SK-N-MC (cell line): Measurements from ENCODE around the gene RIMBP2.

Source experiments
- DNase-seq: peaks from one replicate; pipeline ENCODE4 v3.0.0-alpha.2; 2011; ENCODE audit warnings: low read depth, low spot score
- H3K27ac ChIP-seq: fragments of 200-600 bp; sonication (generic); 2 replicates; pipeline ENCODE4 v1.5.1; 2016; ENCODE audit warnings: mixed run types
- H3K36me3 ChIP-seq: fragments of 200-600 bp; sonication (generic); 2 replicates; pipeline ENCODE4 v1.6.1; 2017; ENCODE audit warnings: antibody characterized with exemption, low read length, mixed read lengths; ENCODE audit not compliant: insufficient read depth
- H3K4me3 ChIP-seq: fragments of 200-600 bp; sonication (generic); 2 replicates; pipeline ENCODE4 v1.5.1; 2016
- H3K9ac ChIP-seq: fragments of 200-600 bp; sonication (generic); 2 replicates; pipeline ENCODE4 v1.8.0; 2017; ENCODE audit warnings: mixed run types, mixed read lengths; ENCODE audit not compliant: insufficient read length
- H3K9me3 ChIP-seq: fragments of 200-600 bp; sonication (generic); 2 replicates; pipeline ENCODE4 v1.6.1; 2017; ENCODE audit warnings: low read depth, mild to moderate bottlenecking, antibody characterized with exemption, low read length, moderate library complexity, mixed read lengths
- EZH2 ChIP-seq: fragments of 200-600 bp; sonication (generic); IDR thresholded peaks from one replicate; pipeline ENCODE4 v1.6.1; 2017; ENCODE audit warnings: antibody characterized with exemption
- FOXP2 ChIP-seq: optimal IDR thresholded peaks from 2 replicates; pipeline ENCODE3; 2011; ENCODE audit warnings: mild to moderate bottlenecking, moderate library complexity; ENCODE audit not compliant: insufficient read depth; ENCODE audit errors: extremely low read length, control extremely low read depth
- POLR2AphosphoS5 ChIP-seq: IDR thresholded peaks from 2 replicates; pipeline ENCODE4 v1.6.1; 2012; ENCODE audit warnings: mild to moderate bottlenecking, low read depth, low read length, borderline replicate concordance

The RIMBP2 gene

GRCh38 chr12:130497991-130498390, 218.1 kb downstream of the RIMBP2 start:
- no peak overlapping the region for H3K4me3 ChIP-seq
- H3K9me3 ChIP-seq = no peaks in the 10 kb centered on the region
- H3K36me3 ChIP-seq = no peaks in the 10 kb centered on the region
- no peak for TF ChIP-seq EZH2
- TF ChIP-seq FOXP2 = no peak
- TF ChIP-seq POLR2AphosphoS5 = no peak
- no peak overlapping the region for H3K9ac ChIP-seq
- DNase-seq = no peak
- no peak overlapping the region for H3K27ac ChIP-seq

DNA sequence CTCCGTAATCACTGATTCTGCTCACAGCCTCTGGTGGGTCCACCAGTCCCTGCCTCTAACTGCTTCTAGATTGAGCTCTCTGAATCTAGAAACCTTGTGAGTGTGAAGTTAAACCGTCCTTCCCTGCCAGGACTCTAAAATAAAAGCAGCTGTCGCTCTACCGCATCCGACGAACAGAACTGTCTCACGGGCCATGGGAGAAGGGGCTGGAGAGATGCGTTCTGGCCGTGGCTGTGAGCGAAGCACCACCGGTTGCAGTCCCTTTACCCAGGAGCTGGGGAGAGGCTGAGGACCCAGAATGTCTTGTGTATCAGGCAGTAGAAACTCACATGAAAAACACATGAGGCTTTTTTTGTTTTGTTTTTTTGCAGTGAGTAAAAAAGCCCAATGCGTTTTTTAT, 218.8 kb downstream of the RIMBP2 start:
- Histone ChIP-seq H3K36me3 (no peaks in the 10 kb centered on the region), H3K4me3 (no peak overlapping the region), H3K9ac (no peak overlapping the region), H3K27ac (no peak overlapping the region), H3K9me3 (no peaks in the 10 kb centered on the region)
- DNase-seq = no peak
- no peak for TF ChIP-seq POLR2AphosphoS5
- no peak for TF ChIP-seq EZH2
- no peak for TF ChIP-seq FOXP2

GRCh38 chr12:130496516-130497120, 219.5 kb downstream of the RIMBP2 start:
- H3K9me3 ChIP-seq = no peaks in the 10 kb centered on the region
- TF ChIP-seq EZH2 = no peak
- no peak for TF ChIP-seq FOXP2
- no peak for TF ChIP-seq POLR2AphosphoS5
- DNase-seq = no peak
- no peaks in the 10 kb centered on the region for H3K36me3 ChIP-seq
- H3K27ac ChIP-seq = no peak overlapping the region
- H3K4me3 ChIP-seq = no peak overlapping the region
- no peak overlapping the region for H3K9ac ChIP-seq

DNA sequence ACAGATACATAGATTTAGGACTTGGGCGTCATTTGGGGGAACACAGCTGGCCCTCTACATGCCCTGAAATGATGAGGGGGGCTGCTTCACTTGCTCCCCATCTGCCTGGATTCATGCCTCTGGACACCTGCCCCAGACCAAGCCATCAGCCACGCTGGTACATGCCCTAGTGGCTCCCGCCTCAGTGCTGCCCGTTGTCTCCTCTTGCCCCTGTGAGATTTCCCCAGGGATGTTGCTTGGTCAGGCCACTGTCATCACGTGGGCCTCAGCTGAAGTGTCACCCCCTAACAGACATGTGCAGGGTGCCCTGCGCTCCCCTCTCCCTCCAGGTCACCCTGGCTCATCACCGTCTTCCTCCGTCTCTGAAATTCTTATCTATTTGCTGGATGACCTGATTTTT, 220.9 kb downstream of the RIMBP2 start:
- Histone ChIP-seq H3K27ac (no peak overlapping the region), H3K9me3 (no peaks in the 10 kb centered on the region), H3K9ac (no peak overlapping the region), H3K4me3 (no peak overlapping the region), H3K36me3 (no peaks in the 10 kb centered on the region)
- TF ChIP-seq POLR2AphosphoS5 (no peak), FOXP2 (no peak), EZH2 (no peak)
- DNase-seq = no peak

DNA sequence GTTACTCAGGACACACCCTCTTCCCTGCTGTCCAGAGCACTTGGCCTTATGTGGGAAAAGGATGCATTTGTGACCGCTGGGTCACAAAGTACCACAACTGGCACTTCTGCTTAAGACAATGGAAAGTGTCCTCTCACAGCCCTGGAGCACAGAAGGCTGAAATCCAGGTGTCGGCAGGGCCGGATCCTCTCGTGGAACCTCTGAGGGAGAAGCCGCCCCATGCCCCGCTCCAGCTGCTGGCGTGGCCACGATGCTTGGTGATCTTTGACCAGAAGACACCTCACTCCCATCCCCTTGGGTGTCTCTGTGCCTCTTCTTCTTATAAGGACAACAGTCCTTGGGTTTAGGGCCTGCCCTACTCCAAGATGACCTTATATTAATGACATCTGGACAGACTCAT, 221.4 kb downstream of the RIMBP2 start:
- Histone ChIP-seq H3K4me3 (no peak overlapping the region), H3K36me3 (no peaks in the 10 kb centered on the region), H3K27ac (no peak overlapping the region), H3K9ac (no peak overlapping the region), H3K9me3 (no peaks in the 10 kb centered on the region)
- no peak for DNase-seq
- TF ChIP-seq FOXP2 (no peak), EZH2 (no peak), POLR2AphosphoS5 (no peak)

GRCh38 chr12:130493951-130494350, 222.1 kb downstream of the RIMBP2 start:
- no peaks in the 10 kb centered on the region for H3K36me3 ChIP-seq
- DNase-seq = no peak
- no peak overlapping the region for H3K27ac ChIP-seq
- H3K9me3 ChIP-seq = no peaks in the 10 kb centered on the region
- H3K9ac ChIP-seq = no peak overlapping the region
- TF ChIP-seq POLR2AphosphoS5 (no peak), EZH2 (no peak), FOXP2 (no peak)
- no peak overlapping the region for H3K4me3 ChIP-seq

DNA sequence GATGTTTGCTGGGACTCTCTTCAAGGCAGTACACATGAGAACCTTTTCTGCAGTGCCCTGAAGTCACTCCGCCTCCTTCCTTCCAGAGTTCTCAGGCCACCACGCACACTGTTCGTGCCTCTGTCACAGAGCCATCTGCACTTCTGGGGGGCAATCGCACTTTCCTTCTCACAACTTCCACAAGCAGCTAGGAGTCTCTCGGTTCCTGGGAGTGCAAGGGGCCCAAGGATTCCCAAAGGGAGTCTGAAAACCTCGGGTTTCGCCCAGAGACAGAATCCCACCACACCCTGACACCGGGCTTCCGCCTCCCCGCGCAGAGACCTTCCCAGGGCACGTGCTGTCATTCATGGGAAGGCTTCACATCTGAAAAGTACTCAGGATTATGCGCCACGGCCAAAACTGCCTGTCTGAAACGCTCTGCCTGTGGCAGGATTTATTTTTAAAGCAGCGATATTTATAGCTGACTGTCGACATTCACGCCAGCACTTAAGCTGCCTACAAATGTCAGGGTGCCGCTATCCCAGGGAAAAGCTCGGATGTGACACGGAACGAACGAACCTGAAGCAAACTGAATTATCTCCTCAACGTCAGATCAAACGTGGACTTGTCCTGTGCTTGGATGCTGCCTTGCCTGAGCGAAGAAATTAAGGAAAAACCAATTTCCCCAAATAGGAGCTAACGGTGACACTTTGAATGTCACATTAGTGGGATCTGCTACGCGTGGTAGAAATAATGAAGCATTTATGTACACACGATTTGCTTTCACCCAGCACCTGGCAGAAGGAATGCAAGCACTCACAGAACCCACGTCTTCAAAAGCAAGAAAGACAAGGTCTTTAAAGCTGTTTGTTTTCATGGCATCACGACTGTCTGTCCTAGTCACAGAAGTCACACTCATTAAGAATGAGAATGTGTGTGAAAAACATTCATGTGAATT, 224.4 kb downstream of the RIMBP2 start:
- H3K9me3 ChIP-seq = no peaks in the 10 kb centered on the region
- H3K27ac ChIP-seq = no peak overlapping the region
- no peak overlapping the region for H3K9ac ChIP-seq
- H3K4me3 ChIP-seq = no peak overlapping the region
- no peak for TF ChIP-seq POLR2AphosphoS5
- TF ChIP-seq FOXP2 = no peak
- TF ChIP-seq EZH2 = peak; percentile 36
- no peaks in the 10 kb centered on the region for H3K36me3 ChIP-seq
- DNase-seq = no peak

DNA sequence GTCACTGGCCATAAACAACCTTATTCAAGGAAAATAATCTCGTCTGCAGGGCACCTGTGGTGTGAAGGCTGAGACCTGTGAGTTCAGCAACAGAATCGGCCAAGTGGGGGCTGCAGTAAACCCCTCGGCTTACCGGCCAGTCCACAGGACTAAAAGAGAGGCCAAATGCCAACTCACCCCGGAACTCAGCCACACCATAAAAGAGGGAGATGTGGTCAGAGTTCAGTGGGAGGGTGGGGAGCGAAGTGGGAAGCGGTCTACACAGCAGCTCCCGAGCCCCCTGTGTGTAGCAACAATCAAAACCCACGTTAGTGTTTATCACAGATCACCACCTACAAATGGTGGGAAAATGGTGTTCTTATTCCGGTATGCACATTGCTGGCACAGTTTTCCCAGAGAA, 225.4 kb downstream of the RIMBP2 start:
- TF ChIP-seq POLR2AphosphoS5 = no peak
- TF ChIP-seq EZH2 = no peak
- no peak for TF ChIP-seq FOXP2
- Histone ChIP-seq H3K4me3 (no peak overlapping the region), H3K9ac (no peak overlapping the region), H3K9me3 (no peaks in the 10 kb centered on the region), H3K36me3 (no peaks in the 10 kb centered on the region), H3K27ac (no peak overlapping the region)
- DNase-seq = no peak

GRCh38 chr12:130489293-130489692, 226.8 kb downstream of the RIMBP2 start:
- no peak for TF ChIP-seq EZH2
- no peak for TF ChIP-seq FOXP2
- H3K4me3 ChIP-seq = no peak overlapping the region
- no peaks in the 10 kb centered on the region for H3K9me3 ChIP-seq
- DNase-seq = no peak
- H3K36me3 ChIP-seq = no peaks in the 10 kb centered on the region
- no peak overlapping the region for H3K9ac ChIP-seq
- H3K27ac ChIP-seq = no peak overlapping the region
